ENCODE results near the gene NEDD4L.

The NEDD4L gene

GRCh38 chr18:58297198-58297597, 253.2 kb downstream of the NEDD4L start (continued):
- no peak for TF ChIP-seq ZNF518A (tag by site-specific recombination; conservative IDR thresholded peaks at IDR 0.05; ENCODE audit: low read depth)
- TF ChIP-seq FEZF1 (tag by site-specific recombination; IDR thresholded peaks at IDR 0.05), result peak; percentile 88
- 0 out of 2 replicates have a peak, but pooled peaks have one; percentile 16 for TF ChIP-seq ZXDB (tag by site-specific recombination; IDR thresholded peaks at IDR 0.05)
- TF ChIP-seq ZNF664 (tag by site-specific recombination; IDR thresholded peaks at IDR 0.05), result peak; percentile 58; the same call in 1 of the 2 replicates
- no peak for TF ChIP-seq ZNF132 (tag by site-specific recombination; IDR thresholded peaks at IDR 0.05; ENCODE audit: borderline replicate concordance)
- TF ChIP-seq ZIC2 (tag by site-specific recombination; IDR thresholded peaks at IDR 0.05), result 0 out of 2 replicates have a peak, but pooled peaks have one; percentile 17
- TF ChIP-seq ZNF621 (tag by site-specific recombination; IDR thresholded peaks at IDR 0.05), result no peak
- TF ChIP-seq ZNF707 (tag by site-specific recombination; IDR thresholded peaks at IDR 0.05), result no peak
- TF ChIP-seq ZNF692 (tag by site-specific recombination; IDR thresholded peaks at IDR 0.05), result no peak
- TF ChIP-seq ZNF747 (tag by site-specific recombination; IDR thresholded peaks at IDR 0.05), result no peak
- TF ChIP-seq ZFP69B (tag by site-specific recombination; IDR thresholded peaks at IDR 0.05), result no peak
- no peak for TF ChIP-seq GFI1B (tag by site-specific recombination; IDR thresholded peaks at IDR 0.05)
- TF ChIP-seq ZBTB49 (tag by site-specific recombination; IDR thresholded peaks at IDR 0.05; ENCODE audit: low read depth), result no peak
- TF ChIP-seq ZNF658 (tag by site-specific recombination; IDR thresholded peaks at IDR 0.05), result no peak
- TF ChIP-seq GLIS1 (tag by site-specific recombination; IDR thresholded peaks at IDR 0.05), result no peak
- no peak for TF ChIP-seq REPIN1 (tag by site-specific recombination; IDR thresholded peaks at IDR 0.05; ENCODE audit: low read depth)
- TF ChIP-seq ZEB2 (tag by site-specific recombination; IDR thresholded peaks at IDR 0.05), result no peak
- TF ChIP-seq ZNF404 (tag by site-specific recombination; IDR thresholded peaks at IDR 0.05), result no peak
- no peak for TF ChIP-seq ZBTB48 (tag by site-specific recombination; IDR thresholded peaks at IDR 0.05)
- no peak for TF ChIP-seq ZNF549 (tag by site-specific recombination; IDR thresholded peaks at IDR 0.05)
- peak; percentile 55 for TF ChIP-seq SCRT2 (tag by site-specific recombination; IDR thresholded peaks at IDR 0.05)
- TF ChIP-seq ZNF146 (tag by site-specific recombination; IDR thresholded peaks at IDR 0.05), result no peak
- TF ChIP-seq ZNF600 (tag by site-specific recombination; IDR thresholded peaks at IDR 0.05), result no peak
- no peak for TF ChIP-seq KLF9 (tag by site-specific recombination; IDR thresholded peaks at IDR 0.05; ENCODE audit: low read depth)
